Duodenal mucosa (tissue), 2 donors: ENCODE data around the gene NMUR1.

Experiments used
- H3K27ac ChIP-seq: one replicate; pipeline ENCODE4 v1.7.0; 2013; ENCODE audit warnings: low read depth, low read length
- H3K27me3 ChIP-seq, 2 donors: one replicate each; pipeline ENCODE4 v1.7.0; 2013; ENCODE audit warnings: low read length in 2 of 2, control low read depth in 1 of 2; ENCODE audit not compliant: insufficient read depth in 2 of 2, control insufficient read depth in 1 of 2
- H3K36me3 ChIP-seq, 2 donors: one replicate each; pipeline ENCODE4 v1.7.0; 2013; ENCODE audit warnings: low read length in 2 of 2, control low read depth in 1 of 2; ENCODE audit not compliant: insufficient read depth in 2 of 2, control insufficient read depth in 1 of 2
- H3K4me1 ChIP-seq, 2 donors: one replicate each; pipeline ENCODE4 v1.7.0; 2013; ENCODE audit warnings: low read length in 2 of 2, control low read depth in 1 of 2; ENCODE audit not compliant: insufficient read depth in 2 of 2, control insufficient read depth in 1 of 2
- H3K4me3 ChIP-seq, 2 donors: one replicate each; pipeline ENCODE4 v1.7.0; 2013; ENCODE audit warnings: low read length in 2 of 2, low read depth in 1 of 2
- H3K9ac ChIP-seq, 2 donors: one replicate each; pipeline ENCODE4 v1.7.0; 2013; ENCODE audit warnings: low read length in 2 of 2, low read depth in 1 of 2
- H3K9me3 ChIP-seq, 2 donors: one replicate each; pipeline ENCODE4 v1.7.0; 2013; ENCODE audit warnings: low read length in 2 of 2, control low read depth in 1 of 2; ENCODE audit not compliant: control insufficient read depth in 1 of 2

The NMUR1 gene

GRCh38 chr2:231514951-231515297 lies 15.3 kb downstream of the NMUR1 start:
- Histone ChIP-seq H3K9ac (peak overlapping the region; percentile 79 to 86), H3K36me3 (no peaks in the 10 kb centered on the region), H3K27ac (peak overlapping the region; percentile 70), H3K4me3 (peak overlapping the region; percentile 77 to 87), H3K4me1 (peaks cover 4 to 6% of the 10 kb centered on the region in 2 donors), H3K27me3 (no peaks in the 10 kb centered on the region), H3K9me3 (no peaks in the 10 kb centered on the region)

GRCh38 chr2:231514225-231514950 lies 15.9 kb downstream of the NMUR1 start:
- no peaks in the 10 kb centered on the region for H3K27me3 ChIP-seq
- H3K9me3 ChIP-seq, result no peaks in the 10 kb centered on the region
- H3K36me3 ChIP-seq, result no peaks in the 10 kb centered on the region
- peak overlapping the region; percentile 87 for H3K4me3 ChIP-seq
- peaks cover 4 to 5% of the 10 kb centered on the region in 2 donors for H3K4me1 ChIP-seq
- H3K27ac ChIP-seq, result peak overlapping the region; percentile 70
- peak overlapping the region; percentile 86 to 96 for H3K9ac ChIP-seq

- Histone ChIP-seq H3K36me3 (no peaks in the 10 kb centered on the region), H3K9me3 (no peaks in the 10 kb centered on the region), H3K4me3 (peak overlapping the region; percentile 74 to 87), H3K9ac (peak overlapping the region; percentile 86 to 96), H3K4me1 (peaks cover 4 to 5% of the 10 kb centered on the region in 2 donors), H3K27ac (no peak overlapping the region), H3K27me3 (no peaks in the 10 kb centered on the region)
Observed at GRCh38 chr2:231513746-231514224, 16.5 kb downstream of the NMUR1 start.

- no peak overlapping the region for H3K4me3 ChIP-seq
- peaks cover 4 to 5% of the 10 kb centered on the region in 2 donors for H3K4me1 ChIP-seq
- no peak overlapping the region for H3K27ac ChIP-seq
- no peaks in the 10 kb centered on the region for H3K9me3 ChIP-seq
- no peaks in the 10 kb centered on the region for H3K27me3 ChIP-seq
- no peaks in the 10 kb centered on the region for H3K36me3 ChIP-seq
- no peak overlapping the region for H3K9ac ChIP-seq
Observed at GRCh38 chr2:231512222-231512621, 18.0 kb downstream of the NMUR1 start.

GRCh38 chr2:231503766-231504165 lies 26.5 kb downstream of the NMUR1 start:
- Histone ChIP-seq H3K27ac (no peak overlapping the region), H3K36me3 (no peaks in the 10 kb centered on the region), H3K4me1 (no peaks in the 10 kb centered on the region), H3K27me3 (no peaks in the 10 kb centered on the region), H3K4me3 (no peak overlapping the region), H3K9me3 (no peaks in the 10 kb centered on the region), H3K9ac (no peak overlapping the region)

- H3K9me3 ChIP-seq, result no peaks in the 10 kb centered on the region
- no peak overlapping the region for H3K4me3 ChIP-seq
- H3K9ac ChIP-seq, result no peak overlapping the region
- no peaks in the 10 kb centered on the region for H3K4me1 ChIP-seq
- no peaks in the 10 kb centered on the region for H3K27me3 ChIP-seq
- no peaks in the 10 kb centered on the region for H3K36me3 ChIP-seq
- H3K27ac ChIP-seq, result no peak overlapping the region
Observed at GRCh38 chr2:231502596-231502995, 27.6 kb downstream of the NMUR1 start.

- no peaks in the 10 kb centered on the region for H3K9me3 ChIP-seq
- H3K27ac ChIP-seq, result no peak overlapping the region
- no peaks in the 10 kb centered on the region for H3K27me3 ChIP-seq
- H3K4me3 ChIP-seq, result no peak overlapping the region
- H3K36me3 ChIP-seq, result no peaks in the 10 kb centered on the region
- H3K9ac ChIP-seq, result no peak overlapping the region
- no peaks in the 10 kb centered on the region for H3K4me1 ChIP-seq
Observed at GRCh38 chr2:231497651-231498050, 32.6 kb downstream of the NMUR1 start.

- Histone ChIP-seq H3K27ac (no peak overlapping the region), H3K27me3 (no peaks in the 10 kb centered on the region), H3K4me3 (no peak overlapping the region), H3K9ac (no peak overlapping the region), H3K36me3 (no peaks in the 10 kb centered on the region), H3K9me3 (no peaks in the 10 kb centered on the region), H3K4me1 (no peaks in the 10 kb centered on the region)
Observed at GRCh38 chr2:231494669-231495068, 35.6 kb downstream of the NMUR1 start.

- no peaks in the 10 kb centered on the region for H3K36me3 ChIP-seq
- no peaks in the 10 kb centered on the region for H3K9me3 ChIP-seq
- H3K4me3 ChIP-seq, result no peak overlapping the region
- H3K4me1 ChIP-seq, result no peaks in the 10 kb centered on the region
- no peaks in the 10 kb centered on the region for H3K27me3 ChIP-seq
- no peak overlapping the region for H3K27ac ChIP-seq
- no peak overlapping the region for H3K9ac ChIP-seq
Observed at GRCh38 chr2:231490801-231491200, 39.4 kb downstream of the NMUR1 start.

GRCh38 chr2:231489990-231490389 lies 40.3 kb downstream of the NMUR1 start:
- Histone ChIP-seq H3K36me3 (no peaks in the 10 kb centered on the region), H3K27me3 (no peaks in the 10 kb centered on the region)

More at GRCh38 chr2:231489990-231490389, 40.3 kb downstream of the NMUR1 start:
- H3K9me3 ChIP-seq, result no peaks in the 10 kb centered on the region
- H3K9ac ChIP-seq, result no peak overlapping the region
- no peaks in the 10 kb centered on the region for H3K4me1 ChIP-seq
- no peak overlapping the region for H3K27ac ChIP-seq
- no peak overlapping the region for H3K4me3 ChIP-seq
